ENCODE measurements around the gene TSPAN17.

GRCh38 chr5:176640616-176641015 lies 6.7 kb upstream of the TSPAN17 start:
- TF ChIP-seq CTCF (IDR thresholded peaks at IDR 0.05) (no peak), ZFX (IDR thresholded peaks at IDR 0.05; ENCODE audit: borderline replicate concordance) (no peak)
